ENCODE data around the gene KLHDC4. TPM values are rescaled to one million over a fixed set of nuclear protein-coding genes. Genes with fewer than 3 reads are reported as not detected.
A peak's percentile ranks its signal among the peaks of the same experiment; 100 is the strongest.
"Not testable (repeated sequence)": the region's sequence is repeated elsewhere in the genome, so short reads cannot be mapped to it uniquely, and the experiment has no call there.

KLHDC4 gene
- total RNA-seq (2014; rRNA removed; shearing (Covaris generic)): 41.2 and 42.5 TPM in 2 replicates

GRCh38 chr16:87765776-87766484 lies at the start of gene KLHDC4:
Gene KLHDC4 (minus strand): TSS chr16:87765986. CDS start chr16:87765890, 96 bp downstream.
- in situ Hi-C loops (cut with HindIII; ENCODE audit: low sequenced_read_pairs): no loop called here
- peak; percentile 86 for DNase-seq (ENCODE audit: low spot score)

GRCh38 chr16:87815567-87815966 lies 49.8 kb upstream of the KLHDC4 start:
- peak; percentile 50 for DNase-seq (ENCODE audit: low spot score)
- in situ Hi-C loops (cut with HindIII; ENCODE audit: low sequenced_read_pairs): no loop called here

DNA sequence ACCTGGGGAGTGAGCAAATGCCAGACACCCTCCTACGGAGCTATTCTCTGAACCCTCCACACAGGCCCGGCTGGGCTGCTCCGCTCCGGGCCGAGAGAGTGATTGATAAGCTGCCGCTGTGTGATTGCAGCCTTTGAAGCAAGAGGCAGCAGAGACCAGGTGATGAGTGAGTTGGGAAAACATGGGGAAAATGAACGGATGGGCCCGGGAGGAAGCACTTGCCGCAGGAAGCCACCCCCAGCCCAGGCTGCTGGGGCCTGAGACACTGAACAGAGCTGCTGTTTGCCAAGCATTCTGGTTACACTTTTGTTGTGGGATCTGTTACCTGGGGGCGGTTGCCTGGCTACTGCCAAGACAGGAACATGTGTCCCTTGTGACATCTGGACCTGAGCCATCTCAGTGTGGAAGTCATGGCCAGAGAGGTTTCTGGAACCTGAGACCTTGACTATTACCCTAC lies 46.4 kb upstream of the KLHDC4 start:
- in situ Hi-C loops (cut with HindIII; ENCODE audit: low sequenced_read_pairs): no loop called here
- no peak for DNase-seq (ENCODE audit: low spot score)

DNA sequence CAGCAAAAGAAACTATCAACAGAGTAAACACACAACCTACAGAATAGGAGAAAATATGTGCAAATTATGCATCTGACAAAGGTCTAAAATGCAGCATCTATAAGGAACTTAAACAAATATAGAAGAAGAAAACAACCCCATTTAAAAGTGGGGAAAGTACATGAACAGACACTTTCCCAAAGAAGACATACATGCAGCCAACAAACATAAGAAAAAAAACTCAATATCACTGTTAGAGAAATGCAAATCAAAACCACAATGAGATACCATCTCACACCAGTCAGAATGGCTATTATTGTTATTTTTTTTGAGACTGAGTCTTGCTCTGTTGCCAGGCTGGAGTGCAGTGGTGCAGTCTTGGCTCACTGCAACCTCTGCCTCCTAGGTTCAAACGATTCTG lies 45.7 kb upstream of the KLHDC4 start:
- DNase-seq (ENCODE audit: low spot score); in situ Hi-C loops (cut with HindIII; ENCODE audit: low sequenced_read_pairs): not testable (repeated sequence)

- in situ Hi-C loops (cut with HindIII; ENCODE audit: low sequenced_read_pairs): no loop called here
- no peak for DNase-seq (ENCODE audit: low spot score)
These were observed 43.5 kb upstream of the KLHDC4 start for GRCh38 chr16:87809150-87809902.

GRCh38 chr16:87808108-87808507 lies 42.3 kb upstream of the KLHDC4 start:
- DNase-seq (ENCODE audit: low spot score): no peak
- in situ Hi-C loops (cut with HindIII; ENCODE audit: low sequenced_read_pairs): no loop called here

GRCh38 chr16:87806641-87807546 lies 41.1 kb upstream of the KLHDC4 start:
- peak; percentile 68 for DNase-seq (ENCODE audit: low spot score)
- in situ Hi-C loops (cut with HindIII; ENCODE audit: low sequenced_read_pairs): no loop called here

DNA sequence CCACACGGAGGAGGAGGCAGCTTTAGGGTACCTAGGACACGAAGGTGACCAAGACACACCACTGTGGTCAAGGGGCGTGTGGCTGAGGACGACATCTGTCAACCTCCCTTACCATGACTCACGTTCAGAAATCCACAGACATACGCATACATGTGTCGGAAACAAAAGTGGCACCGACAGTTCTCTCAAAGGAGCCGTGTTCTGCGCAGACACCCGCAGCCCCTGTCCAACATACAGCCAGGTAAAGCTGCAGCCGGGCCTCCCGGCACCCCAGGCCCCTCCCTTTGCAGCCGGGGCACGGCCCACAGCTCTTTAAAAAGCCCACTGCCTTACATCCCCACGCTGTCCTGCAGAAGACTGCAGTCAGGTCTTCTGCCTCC lies 40.5 kb upstream of the KLHDC4 start:
- no peak for DNase-seq (ENCODE audit: low spot score)
- in situ Hi-C loops (cut with HindIII; ENCODE audit: low sequenced_read_pairs): no loop called here

GRCh38 chr16:87803385-87803784 lies 37.6 kb upstream of the KLHDC4 start:
- in situ Hi-C loops (cut with HindIII; ENCODE audit: low sequenced_read_pairs): no loop called here
- no peak for DNase-seq (ENCODE audit: low spot score)

- no peak for DNase-seq (ENCODE audit: low spot score)
- in situ Hi-C loops (cut with HindIII; ENCODE audit: low sequenced_read_pairs): no loop called here
These were observed 36.9 kb upstream of the KLHDC4 start for GRCh38 chr16:87802670-87803069.

GRCh38 chr16:87801679-87802259 lies 36.0 kb upstream of the KLHDC4 start:
- no peak for DNase-seq (ENCODE audit: low spot score)
- in situ Hi-C loops (cut with HindIII; ENCODE audit: low sequenced_read_pairs): no loop called here

- in situ Hi-C loops (cut with HindIII; ENCODE audit: low sequenced_read_pairs): no loop called here
These were observed 34.7 kb upstream of the KLHDC4 start for GRCh38 chr16:87800497-87800896.

DNA sequence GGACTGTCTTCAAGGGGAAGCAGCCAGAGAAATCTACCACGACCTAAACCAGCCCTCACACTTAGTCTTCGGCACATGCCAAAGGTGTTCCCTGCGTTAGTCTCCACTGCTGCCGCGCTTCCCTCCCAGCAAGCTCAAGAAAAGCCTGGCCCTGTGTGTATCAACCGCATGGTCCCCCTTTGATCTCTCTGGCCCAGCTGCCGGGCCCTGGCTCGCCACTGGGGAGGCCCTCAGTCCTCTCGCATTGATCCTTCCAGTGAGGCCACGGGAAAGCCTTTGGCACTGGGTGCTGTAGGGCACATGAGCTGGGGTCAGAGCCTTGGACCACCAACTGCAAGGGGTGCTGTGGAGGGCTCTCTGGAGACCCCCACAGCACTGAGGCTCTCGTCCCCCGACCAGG lies 29.6 kb upstream of the KLHDC4 start:
- in situ Hi-C loops (cut with HindIII; ENCODE audit: low sequenced_read_pairs): no loop called here
- no peak for DNase-seq (ENCODE audit: low spot score)

More at GRCh38 chr16:87800497-87800896, 34.7 kb upstream of the KLHDC4 start:
- DNase-seq (ENCODE audit: low spot score): no peak

GRCh38 chr16:87794485-87795078 lies 28.8 kb upstream of the KLHDC4 start:
- in situ Hi-C loops (cut with HindIII; ENCODE audit: low sequenced_read_pairs): no loop called here
- no peak for DNase-seq (ENCODE audit: low spot score)

DNA sequence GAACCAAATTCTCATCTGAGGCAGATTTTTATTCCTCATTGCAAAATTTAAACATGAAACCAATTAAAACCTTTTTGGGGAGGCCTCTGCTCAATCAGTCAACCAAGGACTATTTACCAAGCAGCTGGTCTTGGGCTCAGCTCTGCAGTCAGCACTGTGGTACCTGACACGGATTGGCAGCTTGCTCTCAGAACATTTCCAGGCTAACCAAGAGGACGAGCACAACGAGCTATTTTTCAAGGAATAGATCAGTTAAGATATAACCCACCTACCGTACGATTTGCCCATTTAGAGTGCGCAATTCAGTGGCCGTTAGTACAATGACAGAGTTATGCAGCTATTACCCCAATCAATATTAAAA lies 26.4 kb upstream of the KLHDC4 start:
- in situ Hi-C loops (cut with HindIII; ENCODE audit: low sequenced_read_pairs): no loop called here
- peak; percentile 78 for DNase-seq (ENCODE audit: low spot score)

DNA sequence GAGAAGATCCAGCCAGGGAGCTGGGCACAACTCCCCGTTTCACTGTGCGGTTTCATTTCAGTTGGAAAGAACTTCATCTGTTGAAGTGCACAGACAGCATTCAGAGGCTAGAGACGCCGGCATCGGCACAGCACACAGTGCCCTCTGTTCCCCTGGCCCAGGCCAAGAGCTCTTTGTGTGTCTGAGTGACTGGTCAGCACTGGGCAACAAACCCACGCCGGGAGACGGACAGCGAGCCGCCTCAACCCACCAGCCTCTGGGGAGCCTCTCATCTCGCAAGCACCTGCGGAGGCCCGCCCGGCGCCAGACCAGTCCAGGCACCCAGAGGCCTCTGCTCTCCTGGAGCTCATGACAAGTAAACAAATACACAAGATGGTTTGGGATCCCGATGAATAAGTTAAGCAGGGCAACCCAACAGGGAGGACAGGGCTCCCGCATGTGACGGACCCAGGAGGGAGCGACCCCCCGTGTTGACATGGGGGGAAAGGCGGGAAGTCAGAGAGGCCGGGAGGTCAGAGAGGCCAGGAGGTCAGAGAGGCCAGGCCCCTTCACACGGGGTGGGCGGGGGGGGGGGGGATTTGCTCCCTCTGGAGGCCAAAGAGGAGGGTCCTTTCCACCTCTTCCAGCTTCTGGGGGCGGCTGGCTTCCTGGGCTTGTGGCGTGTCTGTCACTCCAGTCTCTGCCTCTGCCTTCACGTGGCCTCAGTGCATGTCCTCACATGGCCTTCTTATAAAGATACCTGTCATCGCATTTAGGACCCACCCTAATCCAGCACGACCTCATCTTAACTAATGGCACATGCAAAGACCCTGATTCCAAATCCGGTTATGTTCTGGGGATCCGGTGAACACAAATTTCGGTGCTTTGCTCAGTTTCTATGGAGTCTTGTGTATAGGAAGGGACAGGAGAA lies 25.8 kb upstream of the KLHDC4 start:
- in situ Hi-C loops (cut with HindIII; ENCODE audit: low sequenced_read_pairs): no loop called here
- DNase-seq (ENCODE audit: low spot score): peak; percentile 41

DNA sequence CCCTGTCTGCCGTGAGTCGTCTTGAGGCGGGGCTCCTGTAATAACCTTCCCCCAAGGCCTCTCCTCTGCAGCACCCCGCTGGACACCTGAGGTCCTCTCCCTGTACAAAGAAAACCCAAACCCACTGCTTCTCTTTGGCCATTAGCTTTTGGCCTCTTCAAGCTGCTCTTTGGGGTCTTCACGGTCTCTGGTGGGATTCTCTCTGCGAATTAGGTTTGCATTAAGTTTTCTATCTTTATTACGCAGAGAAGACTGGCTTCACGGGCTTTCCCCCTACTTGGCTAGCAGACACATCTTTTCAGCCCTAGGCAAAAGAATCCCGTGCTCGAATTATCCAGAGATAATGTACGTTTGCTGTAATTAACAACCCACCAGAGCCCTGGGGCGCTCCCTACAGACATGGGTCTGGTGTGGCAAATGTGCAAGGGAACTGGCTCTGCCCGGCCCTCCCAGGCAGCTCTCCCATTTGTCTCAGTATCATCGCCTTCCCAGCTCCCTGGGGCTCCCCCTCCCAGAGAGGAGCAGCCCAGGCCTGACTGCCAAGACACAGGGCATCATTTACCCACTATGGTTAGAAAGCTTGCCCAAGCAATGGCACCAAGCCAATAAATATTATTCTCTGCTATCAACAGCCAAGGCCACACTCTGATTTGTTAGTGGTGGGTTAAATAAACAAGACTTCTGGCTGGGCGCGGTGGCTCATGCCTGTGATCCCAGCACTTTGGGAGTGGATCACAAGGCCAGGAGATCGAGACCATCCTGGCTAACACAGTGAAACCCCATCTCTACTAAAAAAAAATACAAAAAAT lies 24.7 kb upstream of the KLHDC4 start:
- in situ Hi-C loops (cut with HindIII; ENCODE audit: low sequenced_read_pairs): no loop called here
- peak; percentile 65 for DNase-seq (ENCODE audit: low spot score)
